NCI-H1105 (cell line): Measurements from ENCODE around the gene FSIP2.

Source experiments
- DNase-seq: peaks from one replicate; lab custom pipeline; 2025; lab: John Stamatoyannopoulos, UW

FSIP2 gene

GRCh38 chr2:185738679-185739472 lies at the start of gene FSIP2:
FSIP2 (plus strand) TSS chr2:185738804; CDS start chr2:185738895, 91 bp downstream.
- no peak for DNase-seq

GRCh38 chr2:185689906-185690539 lies 48.6 kb upstream of the FSIP2 start:
- no peak for DNase-seq

- DNase-seq: no peak
Measured at GRCh38 chr2:185695711-185696235, 42.8 kb upstream of the FSIP2 start.

- peak; percentile 47 for DNase-seq
Measured at GRCh38 chr2:185700883-185701282, 37.7 kb upstream of the FSIP2 start.

GRCh38 chr2:185734658-185735057 lies 3.9 kb upstream of the FSIP2 start:
- no peak for DNase-seq

- DNase-seq: no peak
Measured at GRCh38 chr2:185736210-185736609, 2.4 kb upstream of the FSIP2 start.

- DNase-seq: no peak
Measured at GRCh38 chr2:185745864-185746859, 7.6 kb downstream of the FSIP2 start.

GRCh38 chr2:185757356-185757755 lies 18.8 kb downstream of the FSIP2 start:
- DNase-seq: no peak

GRCh38 chr2:185771396-185771795 lies 32.8 kb downstream of the FSIP2 start:
- DNase-seq: no peak

GRCh38 chr2:185780890-185781289 lies 42.3 kb downstream of the FSIP2 start:
- DNase-seq: no peak

- no peak for DNase-seq
Measured at GRCh38 chr2:185782223-185782769, 43.7 kb downstream of the FSIP2 start.

GRCh38 chr2:185785156-185785555 lies 46.6 kb downstream of the FSIP2 start:
- DNase-seq: no peak

- no peak for DNase-seq
Measured at GRCh38 chr2:185785851-185786473, 47.4 kb downstream of the FSIP2 start.

GRCh38 chr2:185787227-185788145 lies 48.9 kb downstream of the FSIP2 start:
- no peak for DNase-seq

GRCh38 chr2:185790361-185790760 lies 51.8 kb downstream of the FSIP2 start:
- no peak for DNase-seq

- no peak for DNase-seq
Measured at GRCh38 chr2:185793532-185794345, 55.1 kb downstream of the FSIP2 start.

GRCh38 chr2:185796758-185797157 lies 58.2 kb downstream of the FSIP2 start:
- no peak for DNase-seq

GRCh38 chr2:185802926-185803325 lies 64.3 kb downstream of the FSIP2 start:
- DNase-seq: no peak

- DNase-seq: no peak
Measured at GRCh38 chr2:185806783-185807182, 68.2 kb downstream of the FSIP2 start.
